HG02870 (cell line): Measurements from ENCODE around the gene VAC14.

Source experiments
- ATAC-seq: cut with Tn5 transposase; IDR thresholded peaks from one replicate; pipeline ENCODE4 v1.9.1; 2021; ENCODE audit warnings: mild to moderate bottlenecking, moderate library complexity; ENCODE audit not compliant: unreplicated experiment

VAC14 gene

DNA sequence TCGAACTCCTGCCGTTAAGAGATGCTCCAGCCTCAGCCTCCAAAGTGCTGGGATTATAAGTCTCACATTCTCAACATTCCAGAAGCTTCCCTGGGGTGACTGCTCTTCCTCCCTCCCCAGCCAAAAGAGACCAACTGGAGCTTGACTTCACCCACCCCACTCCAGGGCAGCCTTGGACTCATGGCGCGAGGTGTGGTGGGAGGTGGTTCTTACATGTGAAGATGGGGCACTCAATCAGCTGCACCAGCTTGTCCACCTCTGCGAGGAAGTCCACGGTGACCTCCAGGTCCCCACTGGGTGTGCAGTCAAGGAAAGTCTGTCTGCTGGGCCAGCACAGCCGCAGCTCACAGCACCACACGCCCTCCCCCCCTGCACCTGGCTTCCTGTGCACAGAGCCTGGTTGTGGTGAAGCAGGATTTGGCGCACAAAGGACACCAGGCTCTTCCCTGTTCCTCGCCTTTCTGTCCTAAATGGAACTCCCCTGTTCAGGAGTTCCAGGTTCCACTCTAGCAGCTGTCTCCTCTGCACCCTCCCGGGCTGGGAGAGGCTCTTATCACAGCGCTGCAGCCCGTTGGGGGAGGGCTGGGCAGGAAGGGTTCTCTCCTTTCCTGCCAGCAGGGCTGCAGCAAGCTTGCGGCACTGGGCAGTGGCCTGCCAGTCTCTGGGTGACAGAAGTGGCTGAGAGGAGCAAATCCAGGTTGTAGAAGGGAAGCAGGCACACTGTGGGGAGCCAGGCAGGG lies 105.5 kb downstream of the VAC14 start:
- ATAC-seq = no peak

DNA sequence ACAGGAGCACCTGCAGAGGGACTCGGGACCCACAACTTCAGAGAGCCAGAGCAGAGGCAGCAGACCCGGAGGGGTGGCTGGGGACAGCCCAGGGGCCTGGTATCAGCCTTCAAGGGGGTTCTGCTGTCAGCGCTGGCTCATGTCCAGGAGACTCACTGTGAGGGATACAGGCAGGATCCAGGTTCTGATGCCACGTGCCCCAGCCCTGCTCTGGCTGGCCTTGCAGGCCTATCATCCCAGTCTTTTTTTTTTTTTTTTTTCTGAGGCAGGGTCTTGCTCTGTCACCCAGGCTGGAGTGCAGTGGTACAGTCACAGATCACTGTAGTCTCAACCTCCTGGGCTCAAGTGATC lies 106.1 kb downstream of the VAC14 start:
- ATAC-seq = no peak

DNA sequence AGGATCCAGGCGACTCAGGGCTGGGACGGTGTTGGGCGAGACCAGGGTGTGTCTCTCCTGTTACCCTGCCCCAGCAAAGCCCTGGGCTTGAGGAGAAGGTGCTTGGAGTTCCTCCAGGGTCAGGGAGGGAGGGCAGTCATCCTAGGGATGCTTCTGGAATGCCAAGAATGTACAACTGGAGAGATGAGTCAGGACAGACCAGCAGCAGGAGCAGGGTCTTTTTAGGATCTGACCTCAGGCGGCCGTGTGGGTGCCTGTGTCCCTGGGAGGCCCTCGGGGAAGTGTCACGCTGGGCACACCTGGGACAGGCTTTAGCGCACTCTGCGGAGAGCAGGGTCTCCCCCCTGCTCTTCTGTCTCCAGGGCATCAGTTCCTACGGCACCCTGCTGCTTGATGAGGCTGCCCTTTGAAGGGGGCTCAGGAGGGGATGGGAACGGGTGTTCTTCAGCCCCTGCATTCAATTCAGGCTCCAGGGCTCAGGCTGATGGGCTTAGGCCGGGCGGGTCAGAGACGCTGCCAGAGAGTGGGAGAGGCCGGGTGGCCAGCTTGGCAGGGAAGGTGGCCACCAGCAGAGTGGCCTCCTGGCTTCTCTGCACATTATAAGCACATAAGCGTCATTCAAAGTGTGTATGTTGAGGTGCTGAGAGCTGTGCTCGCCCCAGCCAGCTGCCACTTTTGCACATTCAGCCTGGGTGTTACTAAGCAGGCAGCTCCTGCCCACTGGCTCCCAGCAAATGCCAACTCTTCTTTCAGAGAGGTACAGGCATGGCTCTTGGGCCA lies 106.7 kb downstream of the VAC14 start:
- no peak for ATAC-seq

DNA sequence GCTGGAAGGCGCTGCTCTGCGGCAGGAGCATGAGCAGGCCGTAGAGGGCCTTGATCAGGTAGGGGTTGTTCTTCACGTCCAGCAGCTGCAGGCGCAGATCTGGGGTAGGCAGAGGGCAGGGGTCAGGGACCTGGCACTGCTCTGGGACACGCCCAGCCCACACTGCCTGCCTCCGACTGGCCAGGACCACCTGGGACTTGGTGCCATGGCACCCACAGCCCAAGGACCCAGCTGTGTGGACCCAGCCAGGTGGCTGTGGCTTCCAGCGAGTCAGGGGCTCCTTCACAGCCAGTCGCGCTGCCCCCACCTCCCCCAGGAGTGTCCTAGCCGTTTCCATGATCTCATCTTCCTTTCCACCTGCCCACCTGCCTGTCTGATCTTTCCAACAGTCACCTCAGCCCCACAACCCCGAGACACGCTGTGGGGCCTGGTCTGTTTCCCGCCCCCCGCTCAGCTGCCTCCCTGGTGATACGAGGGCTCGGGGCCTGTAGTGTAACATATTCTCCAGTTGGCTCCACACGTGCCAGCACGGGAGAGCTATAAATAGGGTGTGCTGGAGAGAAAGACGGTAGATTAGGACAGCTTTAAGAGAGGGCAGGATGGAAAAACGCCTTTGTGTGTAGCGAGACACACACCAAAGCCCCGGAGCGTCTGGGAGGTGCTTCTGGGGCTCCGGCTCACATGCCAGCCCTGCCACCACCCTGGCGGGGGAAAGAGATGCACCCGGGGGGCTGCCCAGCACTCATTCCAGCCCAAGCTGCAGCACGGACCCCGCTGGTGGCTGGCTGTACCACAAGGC lies 107.9 kb downstream of the VAC14 start:
- no peak for ATAC-seq

DNA sequence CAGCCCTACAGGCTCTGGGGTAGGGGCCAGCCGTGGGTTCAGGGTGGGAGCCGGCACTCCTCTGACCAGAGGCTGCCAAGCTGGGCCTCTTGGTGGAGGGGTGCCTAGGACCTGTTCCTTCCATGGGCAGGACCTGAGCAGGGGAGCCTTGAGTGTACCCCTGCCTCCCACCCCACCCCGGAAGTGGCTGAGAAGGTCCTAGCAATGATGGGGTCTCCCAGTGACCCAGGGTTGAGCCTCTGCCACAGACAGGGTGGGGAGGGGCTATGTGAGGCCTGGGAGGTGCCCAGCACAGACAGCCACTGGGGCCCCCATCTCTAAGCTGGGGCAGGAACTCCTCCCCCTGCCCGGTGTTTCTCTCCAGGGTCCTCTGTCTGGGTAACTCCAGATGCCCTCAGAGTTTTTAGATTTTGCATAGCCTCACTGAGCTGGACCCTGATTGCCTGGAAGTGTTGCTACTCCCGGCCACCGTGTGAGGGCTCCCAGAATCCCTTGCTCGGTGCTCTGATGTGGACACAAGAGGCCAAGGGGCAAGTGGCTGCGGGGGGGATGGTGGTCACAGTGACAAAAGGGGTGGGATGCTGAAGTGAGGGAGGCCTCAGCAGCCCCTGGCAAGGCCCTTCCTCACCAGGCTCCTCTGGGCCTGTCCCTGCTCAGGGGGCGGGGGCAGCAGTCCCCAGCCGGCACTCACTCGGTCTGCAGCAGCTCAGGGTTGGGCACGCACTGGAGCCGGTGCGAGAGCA lies 108.7 kb downstream of the VAC14 start:
- no peak for ATAC-seq

DNA sequence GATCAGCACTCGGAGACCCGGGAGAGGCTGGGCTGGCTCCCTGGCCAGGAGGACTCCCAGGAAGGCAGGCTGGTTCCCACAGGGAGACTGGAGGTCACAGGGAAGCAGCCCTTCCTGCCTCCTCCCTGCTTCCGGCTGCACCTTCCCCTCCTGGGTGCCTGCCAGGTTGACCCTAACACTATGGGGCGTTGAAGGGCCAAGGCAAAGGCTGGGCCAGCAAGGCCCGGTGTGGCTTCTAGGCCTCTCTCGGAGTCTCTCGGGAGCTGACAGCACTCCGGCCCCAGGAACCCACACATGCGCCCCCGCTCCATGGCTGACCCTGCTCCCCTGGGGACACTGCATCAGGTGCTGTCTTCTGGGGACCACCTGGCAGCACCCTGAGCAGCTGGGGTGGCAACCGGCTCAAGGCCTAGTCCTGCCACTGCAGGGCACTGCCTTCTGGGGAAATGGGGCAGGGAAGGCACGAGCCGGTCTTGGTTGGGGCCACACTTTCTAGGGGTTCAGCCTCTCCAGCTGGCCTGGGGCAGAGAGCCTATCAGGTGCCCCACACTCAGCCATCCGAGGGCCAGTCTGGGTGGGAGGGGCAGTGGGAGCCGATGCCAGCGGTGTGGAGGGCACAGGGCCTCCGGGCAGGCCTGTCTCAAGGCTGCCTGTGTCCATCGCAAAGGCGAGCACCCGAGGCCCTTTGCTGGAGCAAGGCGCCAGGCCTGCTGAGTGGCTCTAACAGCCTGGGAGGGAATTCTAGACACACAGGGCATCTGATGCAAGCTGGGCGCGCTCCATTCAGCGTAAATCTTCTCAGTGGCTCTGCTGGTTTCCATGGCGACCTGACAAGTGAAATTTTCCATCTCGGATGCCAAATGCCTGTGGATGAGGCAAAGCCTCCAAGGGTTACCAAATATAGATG lies 109.5 kb downstream of the VAC14 start:
- no peak for ATAC-seq

DNA sequence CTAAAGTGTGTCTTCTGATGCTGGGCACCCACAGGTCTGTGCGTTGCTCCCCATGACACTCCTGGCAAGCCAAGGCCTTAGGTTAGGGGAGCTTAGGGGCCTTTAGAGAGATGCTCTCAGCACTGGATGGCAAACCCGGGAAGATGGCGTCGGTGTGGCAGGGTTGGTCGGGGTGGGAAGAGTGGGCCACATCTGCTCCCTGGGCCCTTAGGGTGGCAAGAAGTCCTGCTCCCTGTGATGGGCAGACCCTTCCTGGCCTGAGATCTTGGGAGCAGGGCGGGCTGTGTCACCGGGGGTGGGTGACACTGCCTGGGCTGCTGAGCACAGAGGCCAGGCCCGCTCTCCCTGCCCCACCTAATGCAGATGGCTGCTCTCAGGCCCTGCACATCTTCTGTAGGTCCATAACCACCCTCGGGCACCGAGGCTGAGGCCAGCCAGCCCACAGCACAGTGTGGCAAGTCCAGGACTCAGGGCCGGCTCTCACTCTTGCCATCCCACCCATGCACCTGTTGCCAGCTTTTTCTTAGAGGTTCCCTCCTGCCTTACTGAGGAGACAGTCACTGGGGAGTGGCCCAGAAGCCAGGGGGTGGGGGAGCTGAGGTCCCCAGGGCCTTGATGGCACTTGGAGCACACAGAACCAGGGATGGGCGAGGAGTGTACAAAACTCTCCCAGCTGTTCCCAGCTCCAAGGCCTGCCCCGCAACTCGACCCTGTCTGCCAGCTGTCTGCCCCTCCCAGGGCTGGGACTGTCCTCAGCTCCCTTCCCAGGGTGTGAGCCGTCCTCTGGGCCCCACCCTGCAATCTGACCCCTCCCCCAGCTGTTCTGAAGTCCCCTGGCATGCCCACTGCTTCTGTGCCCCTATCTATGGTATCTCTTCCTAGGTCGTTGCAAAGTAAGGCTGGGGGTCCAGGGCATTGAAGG lies 110.7 kb downstream of the VAC14 start:
- ATAC-seq = no peak

DNA sequence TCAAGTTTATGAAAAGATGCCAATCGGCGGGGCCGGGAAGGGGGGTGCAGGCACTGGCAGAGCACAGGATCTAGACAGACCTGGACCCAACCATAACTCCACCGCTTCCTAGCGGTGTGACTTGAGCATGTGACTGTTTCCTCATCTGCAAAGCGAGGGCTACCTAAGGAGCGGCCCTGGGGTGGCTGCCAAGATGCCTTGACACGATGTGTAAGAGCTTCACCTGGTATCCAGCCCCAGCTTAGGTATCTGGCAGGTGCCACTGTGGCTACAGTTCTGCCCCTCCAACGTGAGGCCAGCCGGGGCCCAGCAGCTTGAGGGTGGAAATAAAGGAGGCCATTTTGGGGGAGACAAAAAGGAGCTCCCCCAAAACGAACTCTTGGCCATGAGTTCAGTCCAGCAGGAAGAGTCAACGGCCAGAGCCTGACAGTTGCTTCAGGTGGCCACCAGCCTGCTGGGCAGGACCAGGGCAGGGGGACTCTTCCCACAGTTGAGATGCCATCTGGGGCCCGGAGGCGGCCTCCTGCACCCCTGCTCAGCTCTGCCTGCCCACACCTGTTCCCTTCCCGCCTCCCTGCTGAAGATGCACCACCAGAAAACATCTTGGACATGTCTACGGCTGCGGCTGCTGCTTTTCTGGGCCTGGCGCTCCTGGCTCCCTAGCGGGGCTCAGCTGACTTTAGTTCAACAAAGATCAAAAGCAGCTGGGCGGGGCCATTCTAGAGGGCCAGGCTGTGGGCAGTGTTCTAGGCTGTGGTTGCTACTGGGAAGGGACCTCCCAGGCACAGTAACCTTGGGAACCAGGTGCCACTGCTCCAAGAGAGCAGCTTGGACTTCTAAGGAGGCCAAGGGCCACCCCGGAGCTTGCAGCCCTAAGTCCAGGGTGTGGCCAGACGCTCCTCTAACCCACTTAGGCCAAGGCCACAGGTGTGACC lies 111.7 kb downstream of the VAC14 start:
- no peak for ATAC-seq

DNA sequence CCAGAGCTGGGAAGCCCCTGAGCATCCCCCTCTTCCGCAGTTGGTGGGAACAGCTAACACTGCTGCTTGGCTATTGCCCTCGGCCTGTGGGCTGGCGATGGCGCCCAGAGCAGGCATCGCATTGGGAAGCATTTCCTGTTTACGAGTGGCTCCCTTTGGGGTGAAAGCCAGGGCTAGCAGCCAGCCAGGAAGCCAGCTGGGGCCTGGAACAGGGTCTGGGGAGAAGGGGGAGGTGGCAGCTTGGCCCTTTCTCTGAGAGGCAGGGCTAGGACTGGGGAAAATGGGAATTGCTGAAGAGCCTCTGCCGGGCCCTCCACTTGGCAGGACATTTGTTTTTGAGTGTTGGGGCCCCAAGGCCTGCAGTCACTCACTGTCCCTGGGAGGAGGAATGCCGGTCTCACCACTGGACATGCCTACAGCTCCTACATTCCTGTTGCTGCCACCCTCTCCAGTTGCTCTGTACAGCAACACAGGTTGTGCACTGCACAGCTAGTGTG lies 112.7 kb downstream of the VAC14 start:
- ATAC-seq = no peak

DNA sequence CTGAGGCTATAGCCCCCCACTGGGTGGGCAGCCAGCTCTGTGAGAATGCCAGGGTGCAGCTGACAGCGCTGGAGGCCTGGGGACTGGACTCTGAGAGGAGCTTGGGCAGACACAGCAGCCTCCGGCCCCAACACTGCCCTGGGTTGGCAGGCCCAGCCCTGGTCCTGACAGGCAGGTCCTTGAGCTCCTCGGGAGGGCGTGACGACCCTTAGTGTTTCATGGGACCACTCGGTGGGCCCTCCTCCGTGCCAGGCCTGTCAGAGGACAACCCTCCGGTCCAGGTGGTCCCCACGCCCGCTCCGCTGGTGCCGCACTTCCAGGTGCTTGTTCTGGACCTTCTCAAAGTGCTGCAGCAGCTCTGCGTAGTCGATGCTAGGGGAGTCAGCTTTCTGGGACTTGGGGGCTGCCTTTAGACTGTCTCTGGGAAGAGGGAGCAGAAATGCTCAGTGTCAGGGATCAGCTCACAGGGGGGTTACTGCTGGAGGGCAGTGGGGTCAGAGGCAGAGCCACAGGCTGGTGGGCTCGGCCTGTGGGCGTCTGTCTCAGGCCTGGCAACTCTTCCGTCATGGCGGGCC lies 113.2 kb downstream of the VAC14 start:
- ATAC-seq = no peak

DNA sequence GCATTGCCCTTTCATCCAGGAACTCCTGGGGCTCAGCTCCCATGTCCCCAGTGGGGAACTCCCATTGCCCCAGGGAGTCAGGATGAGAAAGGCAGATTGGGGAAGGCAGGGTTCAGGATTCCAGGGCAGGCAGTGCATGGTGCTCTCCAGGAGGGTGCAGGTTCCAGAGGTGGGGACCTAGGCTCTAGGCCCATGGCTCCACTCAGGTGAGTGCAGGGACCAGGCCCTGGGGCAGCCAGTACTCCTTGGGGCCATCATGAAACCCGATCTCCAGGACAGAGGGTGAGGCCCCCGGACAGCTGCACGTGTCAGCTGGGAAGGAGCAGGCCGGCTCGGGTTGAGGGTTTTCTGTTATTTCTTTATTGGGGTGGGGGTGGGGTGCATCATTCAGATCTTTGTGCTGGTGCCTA lies 113.9 kb downstream of the VAC14 start:
- no peak for ATAC-seq

DNA sequence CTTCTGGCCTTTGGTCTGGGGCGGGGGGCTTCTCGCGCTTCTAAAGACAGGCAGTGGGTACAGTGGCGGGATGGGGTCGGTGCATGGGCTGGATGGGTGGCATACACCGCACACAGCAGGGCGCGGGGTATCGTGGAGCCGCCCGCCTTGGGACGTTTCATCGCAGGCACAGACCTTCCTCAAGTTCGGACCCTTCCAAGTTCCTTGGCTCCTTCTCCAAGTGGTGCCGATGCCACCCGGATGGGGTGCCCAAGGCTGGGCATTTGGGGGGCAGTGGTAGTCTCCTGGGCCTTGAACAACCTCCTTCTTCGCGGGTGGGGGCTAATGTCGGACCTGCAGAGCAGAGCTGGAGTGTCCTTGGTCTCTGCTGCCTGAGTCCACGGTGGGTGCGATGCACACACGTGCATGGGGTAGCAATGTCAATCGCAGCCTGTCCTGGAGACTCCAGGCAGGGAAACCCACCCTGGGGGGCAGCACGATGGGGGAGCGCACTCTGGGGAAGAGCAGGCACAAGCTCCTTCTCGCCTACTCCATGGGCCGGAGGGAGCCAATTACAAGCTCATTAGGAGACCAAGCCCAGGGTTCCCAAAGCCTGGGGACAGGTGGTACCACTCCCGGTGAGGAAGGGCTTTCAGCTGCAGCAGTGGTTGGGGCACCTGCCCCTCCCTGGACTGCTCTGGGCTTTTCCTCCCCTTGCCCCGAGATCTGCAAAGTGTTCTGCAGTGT lies 114.4 kb downstream of the VAC14 start:
- ATAC-seq = no peak

DNA sequence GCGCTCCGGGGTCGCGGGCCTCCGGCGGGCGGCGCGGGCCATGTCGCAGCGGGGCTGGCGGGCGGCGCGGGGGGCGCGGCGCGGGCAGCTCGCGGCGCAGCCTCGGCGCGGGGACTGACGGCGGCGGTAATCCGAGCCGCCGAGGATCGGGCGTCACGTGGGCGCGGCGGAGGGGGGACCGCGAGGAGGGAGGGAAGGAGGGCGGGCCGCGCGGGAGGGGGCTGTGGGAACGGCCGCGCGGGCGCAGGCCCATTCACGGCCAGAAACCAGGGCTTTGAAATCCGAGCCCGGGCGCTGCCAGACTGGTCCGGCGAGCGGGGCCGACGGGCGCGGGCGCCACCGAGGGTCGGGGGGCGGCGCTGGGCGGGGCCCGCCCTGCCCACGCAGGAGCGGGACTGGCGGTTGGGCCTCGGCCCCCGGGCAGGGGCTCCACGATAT lies 115.0 kb downstream of the VAC14 start, which contains the start of gene MTSS2:
MTSS2 (minus strand) TSS at position 116 of the 438 bp plus-strand sequence. CDS start 262 bp downstream, outside the sequence.
- no peak for ATAC-seq

DNA sequence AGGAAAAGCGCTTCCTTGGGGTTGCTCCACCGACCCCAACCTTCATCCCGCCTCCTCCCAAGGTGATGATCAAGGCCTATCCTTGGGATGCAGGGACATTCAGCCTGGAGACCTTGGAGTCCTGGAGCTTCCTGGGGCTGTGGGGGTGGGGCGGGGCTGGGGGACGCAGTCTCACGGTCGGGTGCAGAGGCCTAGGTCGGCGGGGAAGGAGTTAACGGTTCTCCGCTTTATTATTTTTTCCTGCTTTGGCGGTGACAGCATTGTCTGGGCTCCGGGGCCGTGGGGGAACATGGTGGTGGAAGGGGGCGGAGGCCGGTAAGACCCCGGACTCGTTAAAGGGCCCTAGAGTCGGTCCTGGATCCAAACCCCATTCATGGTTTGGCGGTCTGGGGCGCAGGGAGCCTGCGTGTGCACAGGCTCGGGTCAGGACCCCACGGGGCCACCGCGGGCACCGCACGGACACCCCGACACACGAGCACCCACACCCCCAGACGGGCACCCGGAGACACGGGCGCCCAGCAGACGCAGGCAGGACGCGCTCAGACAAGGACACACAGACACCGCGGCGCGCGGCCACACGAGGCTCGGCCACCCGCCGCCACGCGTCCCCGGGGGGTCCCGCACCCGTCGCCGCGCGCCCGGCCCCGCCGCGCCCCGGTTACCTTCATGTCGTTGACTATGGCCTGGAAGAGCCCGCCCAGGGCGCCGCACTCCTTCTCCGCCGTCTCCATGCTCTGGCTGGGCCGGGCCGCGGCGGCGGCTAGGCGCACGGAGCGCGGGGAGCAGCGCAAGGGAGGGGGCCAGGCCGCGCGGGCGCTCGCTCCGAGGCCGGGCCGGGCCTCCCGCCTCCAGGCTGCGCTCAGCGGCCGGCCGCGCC lies 115.7 kb downstream of the VAC14 start:
- ATAC-seq = no peak
